ENCODE data around the gene GAS2L2.
A peak's percentile ranks its signal among the peaks of the same experiment; 100 is the strongest.

Gene GAS2L2

DNA sequence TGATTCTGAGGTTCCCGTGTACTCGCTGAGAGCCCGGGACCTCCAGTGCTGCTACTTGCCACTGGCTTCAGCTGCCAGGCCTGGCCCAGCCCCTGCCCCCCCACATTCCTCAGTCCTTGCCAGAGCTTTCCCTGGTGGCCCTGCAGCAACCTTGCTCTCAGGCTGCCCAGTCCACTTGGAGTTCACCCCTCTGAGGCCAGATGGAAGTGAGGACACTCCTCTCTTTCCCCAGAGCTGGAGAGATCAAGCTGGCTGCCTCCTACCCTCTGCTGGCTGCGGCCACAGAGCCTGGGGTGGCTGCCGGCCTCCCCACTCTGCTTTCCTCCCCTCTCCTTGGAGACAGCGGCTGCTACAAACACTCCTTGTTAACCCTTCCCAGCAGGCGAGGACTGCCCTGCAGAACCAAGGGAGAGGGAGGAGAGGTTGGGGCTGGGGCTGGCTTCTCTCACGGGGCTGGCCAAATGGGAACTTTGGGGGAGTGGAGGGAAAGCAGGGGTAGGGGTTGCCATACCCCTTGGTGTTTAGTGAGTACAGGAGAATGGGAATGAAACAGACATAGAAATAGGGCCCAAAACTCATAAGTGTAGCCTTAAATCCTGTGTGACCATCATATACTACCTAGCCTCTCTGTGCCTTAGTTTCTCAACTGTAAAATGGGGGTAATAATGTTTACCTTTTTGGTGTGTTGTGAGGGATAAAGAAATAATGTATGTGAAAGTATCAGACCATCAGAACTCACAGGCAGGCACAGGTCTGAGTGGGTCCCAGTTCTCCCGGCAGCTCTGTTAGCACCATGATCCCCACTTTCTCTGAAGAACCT is at the start of gene GAS2L2:
Gene GAS2L2, minus strand, starts transcription at position 295 of the 820 bp plus-strand sequence. CDS start 389 bp downstream, outside the sequence.
- no peak for DNase-seq (ENCODE audit: low read depth in 3 of 3, low spot score in 1 of 3)

DNA sequence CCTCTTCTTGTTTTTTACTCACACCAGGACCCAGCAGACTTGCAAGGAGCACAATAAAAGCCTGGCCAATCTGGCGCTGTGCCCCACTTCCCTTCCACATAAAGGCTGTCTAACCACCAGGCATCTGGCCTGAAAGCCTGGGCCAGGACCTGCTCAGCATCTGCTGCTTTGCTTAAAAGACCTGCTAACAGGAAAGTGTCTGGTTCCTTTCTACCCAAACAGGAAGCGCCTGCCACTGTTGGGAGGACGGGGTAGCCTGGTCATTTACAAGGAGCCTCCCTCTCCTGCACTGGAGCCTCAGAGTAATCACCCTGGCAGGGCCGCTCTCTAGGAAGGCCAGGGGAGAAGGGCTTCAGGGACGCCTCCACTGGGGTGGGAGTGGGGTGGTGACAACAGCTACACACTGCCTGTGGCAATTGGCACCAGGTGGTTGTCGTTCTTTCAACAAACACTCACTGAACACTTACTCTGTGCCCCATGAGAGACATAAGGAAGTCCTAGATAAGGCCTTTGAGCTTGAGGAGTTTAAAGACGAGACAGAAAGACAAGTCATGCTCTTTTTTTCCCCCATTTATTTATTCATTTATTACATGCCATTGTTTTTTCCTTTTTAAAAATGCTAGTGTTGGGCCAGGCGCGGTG is 48.7 kb upstream of the GAS2L2 start:
- DNase-seq (ENCODE audit: low read depth in 3 of 3, low spot score in 1 of 3), result no peak

DNA sequence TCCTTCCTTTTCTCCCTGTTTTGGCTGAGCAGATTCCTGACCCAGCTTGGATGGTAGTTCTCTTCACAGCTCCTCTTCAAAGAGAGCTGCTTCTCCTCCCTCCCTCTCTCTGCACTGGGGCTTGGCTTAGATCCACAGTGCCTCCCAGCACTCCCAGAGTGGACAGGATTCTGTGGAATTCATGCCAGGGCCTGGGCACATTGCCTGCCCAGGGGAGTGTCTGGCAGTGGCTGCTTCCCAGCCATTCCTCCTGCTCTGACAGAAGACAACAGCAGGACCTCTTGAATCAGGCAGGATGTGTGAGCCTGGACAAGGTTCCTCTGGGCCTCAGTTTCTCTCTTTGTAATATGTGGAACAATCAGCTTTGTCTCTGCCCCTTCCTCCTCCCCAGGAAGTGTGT is 46.9 kb upstream of the GAS2L2 start:
- no peak for DNase-seq (ENCODE audit: low read depth in 3 of 3, low spot score in 1 of 3)

DNA sequence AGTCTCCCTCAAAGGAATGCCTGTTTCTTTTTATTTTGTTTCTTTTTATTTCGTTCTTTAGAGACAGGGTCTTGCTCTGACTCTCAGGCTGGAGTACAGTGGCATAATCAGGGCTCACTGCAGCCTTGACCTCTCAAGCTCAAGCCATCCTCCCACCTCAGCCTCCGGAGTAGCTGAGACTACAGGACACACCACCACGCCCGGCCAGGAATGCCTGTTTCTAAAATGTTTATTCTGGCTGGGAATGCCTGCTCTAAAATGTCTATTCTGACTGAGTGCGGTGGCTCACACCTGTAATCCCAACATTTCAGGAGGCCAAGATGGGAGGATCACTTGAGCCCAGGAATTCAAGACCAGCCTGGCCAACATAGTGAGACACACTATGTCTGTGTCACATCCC is 44.9 kb upstream of the GAS2L2 start:
- DNase-seq (ENCODE audit: low read depth in 3 of 3, low spot score in 1 of 3), result no peak

DNA sequence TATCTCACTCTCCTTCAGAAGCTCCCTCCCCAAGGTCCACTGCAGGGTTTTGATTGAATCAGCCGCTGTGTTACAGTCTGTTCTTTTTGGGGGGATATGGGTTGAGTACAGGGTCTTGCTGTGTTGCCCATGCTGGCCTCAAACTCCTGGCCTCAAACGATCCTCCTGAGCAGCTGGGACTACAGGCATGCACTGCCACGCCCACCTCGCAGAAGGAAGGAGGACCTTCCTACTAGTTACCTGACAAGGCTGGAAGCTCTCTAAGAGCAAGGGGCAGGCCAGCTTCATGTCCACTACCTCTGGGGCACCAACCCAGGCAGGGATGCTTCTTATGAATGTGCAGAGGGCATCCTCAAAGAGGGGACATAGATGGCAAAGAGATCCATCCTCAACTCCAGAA is 44.3 kb upstream of the GAS2L2 start:
- no peak for DNase-seq (ENCODE audit: low read depth in 3 of 3, low spot score in 1 of 3)

DNA sequence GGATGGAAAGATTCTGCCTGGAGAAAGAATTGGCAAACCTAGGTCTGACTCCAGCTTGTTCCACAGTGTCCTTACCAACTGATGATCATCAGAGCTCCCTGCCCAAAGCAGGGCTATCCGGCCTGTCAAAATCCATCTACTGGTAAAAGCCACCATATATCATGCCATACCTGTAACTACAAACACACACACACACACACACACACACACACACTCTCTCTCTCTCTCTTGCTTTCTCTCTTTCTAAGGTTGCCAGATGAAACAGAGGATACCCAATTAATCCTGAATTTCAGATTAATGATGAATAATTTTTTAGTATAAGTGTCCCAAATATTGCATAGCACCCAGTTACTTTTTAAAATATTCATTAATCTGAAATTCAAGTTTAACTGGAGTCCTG is 43.9 kb upstream of the GAS2L2 start:
- no peak for DNase-seq (ENCODE audit: low read depth in 3 of 3, low spot score in 1 of 3)

DNA sequence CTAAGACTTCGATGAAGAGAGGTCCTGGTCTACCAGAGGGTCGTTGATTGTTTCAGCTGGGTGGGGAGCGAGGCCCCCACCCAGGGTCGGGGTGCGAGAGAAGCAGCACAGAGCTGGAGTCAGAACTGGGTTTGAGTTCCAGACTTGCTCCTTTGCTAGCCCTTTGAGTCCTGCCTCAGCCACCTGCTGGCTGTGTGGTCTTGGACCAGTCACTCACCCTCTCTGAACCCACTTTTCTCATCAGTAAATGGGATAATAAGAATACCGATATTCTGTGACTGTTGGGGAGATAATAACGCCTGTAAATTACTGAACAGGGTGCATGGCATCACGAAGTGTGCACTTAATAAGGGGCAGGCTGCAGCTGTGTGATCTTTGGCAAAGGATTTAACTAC is 42.8 kb upstream of the GAS2L2 start:
- DNase-seq (ENCODE audit: low read depth in 3 of 3, low spot score in 1 of 3), result no peak

DNA sequence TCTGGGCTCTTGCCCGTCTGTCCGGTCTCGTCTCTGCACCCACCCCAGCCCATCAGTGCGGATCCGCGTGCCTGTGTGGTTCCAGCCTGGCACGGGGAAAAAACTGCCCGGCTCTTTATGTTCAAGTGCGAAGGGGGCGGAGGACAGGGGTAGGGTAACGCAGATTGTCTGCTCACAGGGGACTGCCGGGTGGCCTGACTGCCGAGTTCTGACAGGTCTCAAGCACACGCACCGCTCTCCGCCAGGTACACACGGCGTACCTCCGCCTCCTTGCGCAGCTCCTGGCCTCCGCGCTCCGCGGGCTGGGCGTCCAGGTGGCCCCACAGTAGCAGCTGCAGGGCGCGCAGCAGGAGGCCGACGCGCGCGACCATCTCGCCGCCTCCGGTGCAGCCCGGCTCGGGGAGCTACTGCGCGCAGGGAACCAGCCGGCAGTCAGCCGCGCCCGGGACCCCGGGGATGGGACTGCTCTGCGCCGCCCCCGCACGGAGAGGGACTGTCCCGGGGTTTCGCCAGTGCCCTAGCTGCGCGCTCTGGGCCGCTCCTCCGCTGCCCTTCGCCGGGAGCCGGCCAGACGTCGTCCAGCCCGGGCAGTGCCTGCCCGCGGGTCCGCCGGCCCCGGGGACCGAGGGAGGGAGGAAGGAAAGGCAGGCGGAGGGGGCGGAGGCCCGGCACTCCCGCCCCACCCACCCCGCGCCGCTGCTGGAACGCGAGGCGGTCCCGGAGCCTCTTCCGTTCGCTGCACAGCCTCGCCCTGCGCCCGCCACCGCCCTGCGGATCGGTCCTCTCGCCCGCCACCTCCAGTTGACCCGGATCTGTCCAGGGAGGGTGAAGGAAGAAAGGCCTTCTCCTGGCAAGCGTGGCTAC is 42.2 kb upstream of the GAS2L2 start, which contains the start of gene MMP28:
Gene MMP28, minus strand, starts transcription at position 635 of the 864 bp plus-strand sequence. Its CDS starts 264 bp downstream, at position 371.
- peak in 1 of 3 donors; percentile 28 for DNase-seq (ENCODE audit: low read depth in 3 of 3, low spot score in 1 of 3)

DNA sequence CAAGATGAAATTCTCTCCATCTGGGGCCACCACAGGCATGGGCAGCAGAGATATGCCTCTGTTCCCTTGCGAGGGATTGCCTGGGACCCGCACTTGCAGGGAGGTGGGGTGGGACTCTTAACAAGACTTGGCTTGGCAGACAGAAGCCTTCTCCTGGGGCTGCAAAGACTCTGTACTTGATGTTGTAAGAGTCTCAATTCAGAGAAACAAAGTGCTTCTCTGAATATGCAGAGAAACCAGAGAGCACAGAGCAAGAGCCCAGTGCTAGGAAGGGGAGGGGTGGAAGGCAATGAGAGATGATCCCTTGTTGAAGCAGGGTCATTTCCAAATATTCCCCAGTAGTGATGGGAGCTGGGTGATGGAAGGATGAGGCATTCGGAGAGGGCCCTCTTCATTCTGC is 40.2 kb upstream of the GAS2L2 start:
- DNase-seq (ENCODE audit: low read depth in 3 of 3, low spot score in 1 of 3), result no peak

DNA sequence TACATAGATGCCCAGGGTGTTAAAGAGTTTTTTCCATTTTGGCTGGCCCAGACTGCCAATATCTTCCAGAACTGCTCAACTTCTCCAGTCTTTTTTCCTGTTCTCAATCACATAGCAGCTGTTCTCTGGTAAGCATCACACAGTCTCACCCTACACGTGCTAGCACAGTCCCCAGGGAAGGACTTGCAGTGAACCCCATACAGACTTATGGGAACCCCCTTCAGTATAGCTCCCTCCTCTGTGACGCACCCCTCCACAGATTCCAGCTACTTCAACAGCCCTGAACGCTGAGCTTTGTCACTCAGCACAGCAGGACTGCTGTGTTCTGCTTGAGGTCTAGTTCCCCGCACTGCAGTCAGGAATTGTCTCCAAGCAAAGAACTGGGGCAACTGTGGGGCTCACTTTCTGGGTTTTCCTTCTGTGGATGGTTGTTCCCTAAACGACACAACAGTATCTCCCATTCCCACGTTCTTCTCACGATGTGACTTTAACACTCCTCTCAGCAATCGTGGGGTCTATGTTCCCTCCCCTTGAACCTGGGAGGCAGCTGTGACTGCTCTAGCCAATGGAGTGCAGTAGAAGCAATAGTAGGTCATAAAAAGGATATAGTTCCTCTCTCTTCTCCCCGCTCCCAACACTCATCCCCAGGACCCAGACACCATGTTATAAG is 38.8 kb upstream of the GAS2L2 start:
- DNase-seq (ENCODE audit: low read depth in 3 of 3, low spot score in 1 of 3), result no peak

DNA sequence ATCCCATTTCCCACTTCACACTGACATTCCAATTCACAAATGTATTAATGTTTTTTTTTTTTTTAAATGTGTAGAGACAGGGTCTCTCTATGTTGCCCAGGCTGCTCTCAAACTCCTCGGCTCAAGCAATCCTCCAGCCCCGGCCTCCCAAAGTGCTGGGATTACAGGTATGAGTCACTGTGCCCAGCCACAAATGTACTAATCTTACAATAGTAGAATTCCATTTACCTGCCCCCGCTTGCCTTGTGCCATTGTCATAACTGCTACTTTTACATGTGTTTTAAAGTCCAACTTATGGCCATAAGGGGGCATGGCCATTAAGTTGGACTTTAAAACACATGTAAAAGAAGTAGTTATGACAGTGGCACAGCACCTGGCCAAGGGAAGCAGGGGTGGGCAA is 37.8 kb upstream of the GAS2L2 start:
- no peak for DNase-seq (ENCODE audit: low read depth in 3 of 3, low spot score in 1 of 3)

DNA sequence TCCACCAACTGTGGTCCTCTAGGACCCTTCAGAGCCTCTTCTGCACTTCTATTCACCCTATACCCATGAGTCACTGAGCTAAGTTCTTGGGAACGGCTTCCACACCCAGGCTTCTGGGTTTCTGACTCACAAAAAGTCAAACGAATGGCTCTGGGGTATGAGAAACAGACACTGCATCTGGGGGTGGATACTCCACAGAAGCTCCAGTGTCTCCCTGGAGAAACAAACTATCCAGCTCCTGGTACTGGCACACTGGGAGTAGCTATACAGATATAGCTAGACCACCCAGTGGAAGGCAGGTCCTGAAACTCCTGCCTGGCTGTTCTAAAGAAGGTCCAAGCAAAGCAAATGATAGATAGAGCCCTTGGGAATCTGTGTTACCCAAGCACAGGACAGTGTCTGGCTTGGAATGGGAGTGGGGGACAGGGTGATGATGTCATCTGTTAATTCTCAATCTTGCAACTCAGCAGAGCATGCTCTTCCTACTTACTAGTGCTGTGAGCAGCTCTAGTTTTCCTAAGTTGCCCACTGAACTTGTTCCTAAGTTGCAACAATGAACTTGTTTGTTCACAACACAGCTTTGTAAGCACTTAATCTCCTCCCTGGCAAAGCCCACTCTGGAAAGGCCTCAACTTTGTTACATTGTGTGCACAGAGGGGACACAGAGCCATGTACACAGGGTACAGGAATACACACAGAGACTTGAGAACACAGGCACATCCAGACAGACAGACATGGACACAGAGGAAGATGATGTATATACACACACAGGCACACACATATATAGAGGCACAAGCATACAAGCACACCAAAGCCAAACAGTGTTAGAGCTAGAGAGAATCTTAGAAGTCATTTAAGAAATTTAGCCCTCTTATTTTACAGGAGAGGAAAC is 35.7 kb upstream of the GAS2L2 start:
- no peak for DNase-seq (ENCODE audit: low read depth in 3 of 3, low spot score in 1 of 3)

DNA sequence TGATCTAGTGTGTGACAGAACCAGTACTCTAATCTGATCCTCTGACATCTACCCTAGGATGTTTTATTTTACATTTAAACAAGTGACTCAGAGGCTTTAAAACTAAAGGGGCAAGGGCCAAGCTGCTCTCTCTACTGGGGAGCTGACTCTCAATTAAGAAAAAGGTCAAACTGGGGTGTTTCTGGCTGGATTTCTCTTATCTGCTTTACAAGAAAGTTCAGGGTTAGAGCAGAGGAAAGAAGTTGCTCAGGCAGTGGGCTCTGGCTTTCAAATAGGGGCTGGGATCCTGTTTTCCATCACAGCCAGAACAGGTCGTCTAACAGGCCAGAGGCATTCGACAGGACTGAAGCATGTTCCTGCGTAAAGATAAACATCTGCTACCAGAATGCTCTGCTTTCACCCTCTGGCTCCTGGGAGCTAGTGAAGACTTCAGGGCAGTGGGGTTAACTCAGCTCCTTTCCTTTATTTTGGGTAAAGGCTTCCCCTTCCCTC is 33.9 kb upstream of the GAS2L2 start:
- DNase-seq (ENCODE audit: low read depth in 3 of 3, low spot score in 1 of 3), result no peak

DNA sequence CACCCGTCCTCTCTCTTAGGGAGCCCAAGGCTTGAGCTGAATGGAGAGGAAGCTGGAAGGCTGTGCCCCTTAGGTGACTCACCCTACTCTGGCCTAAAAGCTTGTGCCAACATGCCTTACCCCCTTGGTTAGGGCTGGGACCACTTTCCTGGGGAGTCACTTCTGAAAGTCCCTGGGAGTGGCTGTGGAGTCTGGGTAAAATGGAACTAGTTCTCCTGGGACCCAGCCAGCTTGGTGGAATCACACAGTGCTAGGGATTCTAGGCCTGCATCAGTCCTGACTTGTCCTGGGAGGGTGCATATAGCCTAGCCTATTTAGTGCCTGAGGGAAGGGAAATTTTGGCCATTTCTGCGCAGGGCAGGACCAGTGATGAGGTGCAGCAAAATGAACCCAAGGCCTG is 31.9 kb upstream of the GAS2L2 start:
- DNase-seq (ENCODE audit: low read depth in 3 of 3, low spot score in 1 of 3), result no peak

DNA sequence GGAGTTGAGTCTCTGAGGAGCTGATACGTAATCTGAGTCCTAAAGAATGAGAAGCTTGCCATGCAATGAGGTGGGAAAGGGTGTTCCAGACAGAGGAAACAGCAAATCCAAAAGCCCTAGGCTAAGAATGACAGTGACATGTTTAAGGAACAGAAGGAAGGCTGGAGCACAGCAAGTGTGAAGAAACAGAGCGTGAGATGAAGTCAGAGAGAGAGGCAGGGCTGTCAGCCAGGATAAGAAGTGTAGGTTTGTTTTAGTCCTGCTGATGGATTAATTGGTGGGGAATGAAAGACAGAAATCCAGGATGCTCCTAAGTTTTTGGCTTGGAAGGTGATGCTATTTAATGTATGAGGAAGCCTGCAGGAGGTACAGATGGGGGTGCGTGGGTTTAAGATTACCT is 27.9 kb upstream of the GAS2L2 start:
- DNase-seq (ENCODE audit: low read depth in 3 of 3, low spot score in 1 of 3), result no peak

DNA sequence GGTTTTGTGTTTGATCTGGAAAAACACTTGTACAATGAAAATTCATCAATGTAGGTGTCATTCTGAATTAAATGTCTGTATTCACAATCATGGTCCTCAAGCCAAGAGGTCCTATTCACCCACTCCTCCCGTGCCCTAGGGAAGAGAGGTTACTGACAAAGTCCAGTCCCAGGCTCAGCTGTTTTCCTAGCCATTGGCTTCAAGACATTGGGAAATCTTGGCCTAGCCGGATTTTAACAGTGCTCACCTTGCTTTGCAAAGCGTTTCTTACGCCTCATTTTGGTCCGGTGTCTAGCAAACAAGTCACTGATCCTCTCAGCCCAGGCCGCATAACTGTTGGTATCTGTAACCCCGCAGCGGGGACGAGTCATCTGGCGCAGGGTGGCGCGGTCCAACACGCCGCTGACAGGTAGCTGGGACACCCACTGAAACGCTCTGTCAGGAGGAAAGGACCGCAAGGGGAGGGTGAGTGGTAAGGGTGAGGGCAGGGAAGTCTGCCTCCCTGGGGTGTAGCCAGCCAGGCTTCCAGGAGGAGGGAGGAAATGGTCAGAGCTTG is 25.7 kb upstream of the GAS2L2 start:
- no peak for DNase-seq (ENCODE audit: low read depth in 3 of 3, low spot score in 1 of 3)

DNA sequence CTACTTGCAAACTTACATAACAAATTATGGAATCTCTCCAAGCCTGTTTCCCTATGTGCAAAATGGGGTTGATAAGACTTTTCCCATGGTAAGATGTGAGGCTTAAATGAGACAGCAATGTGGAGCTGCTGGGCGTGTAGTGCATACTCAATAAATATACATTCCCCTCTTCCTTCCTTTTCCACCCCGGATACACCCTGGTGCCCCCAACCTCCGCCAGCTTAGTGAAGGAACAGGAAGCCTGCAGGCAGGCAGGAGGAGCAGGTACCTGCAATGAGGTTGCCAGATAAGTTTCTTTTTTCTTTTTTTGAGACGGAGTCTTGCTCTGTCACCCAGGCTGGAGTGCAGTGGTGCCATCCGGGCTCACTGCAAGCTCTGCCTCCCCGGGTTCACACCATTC is 22.5 kb upstream of the GAS2L2 start:
- no peak for DNase-seq (ENCODE audit: low read depth in 3 of 3, low spot score in 1 of 3)

DNA sequence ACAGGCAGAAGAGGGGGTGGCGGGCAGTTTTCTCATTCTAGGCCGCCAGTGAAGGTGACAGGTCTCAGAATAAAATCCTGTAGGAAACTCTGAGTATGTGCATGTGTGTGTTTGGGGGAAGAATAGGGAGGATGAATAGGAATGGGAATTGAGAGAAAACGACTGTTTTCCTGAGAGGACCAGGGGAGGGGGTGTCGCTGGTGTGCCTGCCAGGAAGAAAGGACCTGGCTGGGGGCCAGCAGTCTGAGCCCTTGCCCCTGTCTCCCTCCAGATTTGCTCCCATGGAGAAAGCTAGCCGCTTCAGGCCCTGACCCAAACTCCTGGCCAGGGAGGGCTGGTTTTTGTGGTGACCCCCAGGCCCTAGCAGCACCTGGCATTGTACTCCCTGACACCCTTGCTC is 22.0 kb upstream of the GAS2L2 start:
- DNase-seq (ENCODE audit: low read depth in 3 of 3, low spot score in 1 of 3), result no peak

DNA sequence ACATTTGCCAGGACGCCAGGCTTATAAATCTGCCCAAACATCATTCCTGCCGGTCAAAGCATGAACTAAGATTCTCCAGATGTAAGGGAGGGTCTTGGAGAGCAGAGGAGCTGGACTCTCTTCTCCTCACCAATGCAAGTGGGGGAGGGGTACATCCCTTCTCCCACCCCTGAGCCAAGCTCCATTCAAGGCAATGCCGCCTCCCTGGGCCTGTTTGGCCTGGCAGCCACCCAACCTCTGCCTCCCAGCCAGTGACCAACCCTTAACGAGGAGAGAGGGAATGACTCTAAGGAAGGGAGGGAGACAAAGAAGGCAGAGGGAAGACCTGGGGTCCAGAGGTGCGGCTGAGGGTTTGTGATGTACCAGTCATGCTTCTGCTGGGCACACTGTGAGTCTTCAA is 21.5 kb upstream of the GAS2L2 start:
- DNase-seq (ENCODE audit: low read depth in 3 of 3, low spot score in 1 of 3), result no peak
